Activated naive CD4-positive, alpha-beta T cell treated with anti-CD3 and anti-CD28 coated beads, Interleukin-2, amount 50 U/mL, for 24 hours (primary cell): ENCODE data around the gene OSBPL6.

Experiments used
- H3K27ac Mint-ChIP-seq: one replicate; pipeline ENCODE4 v1.8.0; 2021; ENCODE audit warnings: mild to moderate bottlenecking, mixed read lengths
- H3K27me3 Mint-ChIP-seq: one replicate; pipeline ENCODE4 v1.8.0; 2021; ENCODE audit warnings: mixed read lengths
- H3K36me3 Mint-ChIP-seq: one replicate; pipeline ENCODE4 v1.8.0; 2021; ENCODE audit warnings: mixed read lengths
- H3K4me1 Mint-ChIP-seq: one replicate; pipeline ENCODE4 v1.8.0; 2021; ENCODE audit warnings: mixed read lengths
- H3K4me3 Mint-ChIP-seq: one replicate; pipeline ENCODE4 v1.8.0; 2021; ENCODE audit warnings: mild to moderate bottlenecking, mixed read lengths
- H3K9me3 Mint-ChIP-seq: one replicate; pipeline ENCODE4 v1.8.0; 2021; ENCODE audit warnings: mixed read lengths

OSBPL6 gene

DNA sequence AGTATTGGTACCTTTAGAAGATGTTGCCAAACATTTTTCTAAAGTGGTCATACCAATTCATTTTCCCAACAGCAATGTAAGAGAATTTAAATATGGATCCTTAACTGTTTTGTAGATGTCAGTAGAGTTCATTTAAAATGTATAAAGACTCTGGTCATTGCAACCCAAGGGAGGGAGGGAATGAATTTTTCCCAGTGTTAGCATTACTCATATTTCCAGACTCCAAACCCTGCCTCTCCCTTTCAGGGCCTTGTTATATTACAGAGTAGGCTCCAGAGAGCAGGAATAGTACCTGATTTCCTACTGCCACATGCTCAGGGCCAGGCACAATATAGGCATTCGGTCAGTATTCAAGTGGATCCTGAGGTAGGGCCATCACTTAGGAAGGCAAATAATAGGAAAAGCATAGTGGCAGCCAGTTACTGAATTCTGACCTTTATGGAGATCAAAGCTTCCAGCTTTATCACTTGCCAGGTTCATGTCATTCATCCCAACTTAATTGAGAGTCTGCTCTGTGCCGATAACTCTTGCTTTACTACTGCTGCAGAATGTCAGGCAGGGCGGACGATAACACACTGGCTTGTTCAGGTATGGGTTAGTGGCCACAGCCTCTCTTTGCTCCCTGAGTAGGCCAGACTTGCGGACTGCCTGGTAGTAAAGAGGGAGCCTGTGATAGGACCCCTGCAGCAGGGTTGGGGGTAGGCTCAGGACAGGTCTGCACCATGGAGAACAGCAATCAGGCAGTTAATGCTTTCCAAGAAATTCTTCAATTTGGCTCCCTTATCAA, 75.3 kb downstream of the OSBPL6 start:
- no peaks in the 10 kb centered on the region for H3K4me1 Mint-ChIP-seq
- H3K27me3 Mint-ChIP-seq = no peaks in the 10 kb centered on the region
- H3K9me3 Mint-ChIP-seq = no peaks in the 10 kb centered on the region
- H3K27ac Mint-ChIP-seq = no peak overlapping the region
- no peaks in the 10 kb centered on the region for H3K36me3 Mint-ChIP-seq
- no peak overlapping the region for H3K4me3 Mint-ChIP-seq

DNA sequence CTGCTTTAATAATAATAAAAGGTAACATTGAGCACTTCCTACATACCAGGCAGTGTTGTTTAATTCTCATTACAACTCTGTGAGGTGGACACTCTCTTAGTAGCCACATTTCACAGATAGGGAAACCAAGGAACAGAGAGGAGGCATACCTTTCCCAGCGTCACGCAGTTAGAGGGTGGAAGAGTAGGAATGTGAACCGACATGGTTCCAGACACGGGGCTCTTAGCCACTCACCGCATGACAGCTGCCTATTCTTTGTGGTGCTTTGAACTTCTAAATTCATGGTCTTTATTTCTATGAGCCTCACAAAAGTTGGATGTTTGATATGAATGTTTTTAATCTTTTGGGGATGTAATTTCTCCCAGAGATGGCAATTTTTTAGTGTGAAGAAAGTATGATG, 76.0 kb downstream of the OSBPL6 start:
- H3K36me3 Mint-ChIP-seq = no peaks in the 10 kb centered on the region
- no peaks in the 10 kb centered on the region for H3K4me1 Mint-ChIP-seq
- peaks cover 2% of the 10 kb centered on the region for H3K27me3 Mint-ChIP-seq
- no peaks in the 10 kb centered on the region for H3K9me3 Mint-ChIP-seq
- H3K27ac Mint-ChIP-seq = no peak overlapping the region
- H3K4me3 Mint-ChIP-seq = no peak overlapping the region

DNA sequence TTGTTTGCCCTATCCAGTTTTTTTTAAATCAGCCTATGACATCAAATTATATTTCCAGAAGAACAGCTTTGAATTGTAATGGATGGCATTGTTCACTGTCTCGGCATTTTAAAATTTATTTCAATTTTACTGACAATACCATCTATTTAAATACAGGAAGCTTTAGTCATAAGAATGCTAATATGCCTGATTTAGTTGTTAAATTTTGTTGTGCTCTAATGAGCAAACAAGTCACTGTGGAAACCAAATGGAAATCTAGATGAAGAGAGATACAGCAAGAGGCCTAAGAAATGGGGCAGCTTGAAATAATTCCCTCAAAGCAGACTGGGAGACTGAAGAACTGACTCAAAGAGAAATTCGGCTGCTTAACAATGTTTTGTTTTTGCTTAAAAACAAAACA, 76.8 kb downstream of the OSBPL6 start:
- H3K36me3 Mint-ChIP-seq = no peaks in the 10 kb centered on the region
- H3K27me3 Mint-ChIP-seq = peaks cover 2% of the 10 kb centered on the region
- no peaks in the 10 kb centered on the region for H3K4me1 Mint-ChIP-seq
- no peak overlapping the region for H3K4me3 Mint-ChIP-seq
- H3K27ac Mint-ChIP-seq = no peak overlapping the region
- H3K9me3 Mint-ChIP-seq = no peaks in the 10 kb centered on the region

DNA sequence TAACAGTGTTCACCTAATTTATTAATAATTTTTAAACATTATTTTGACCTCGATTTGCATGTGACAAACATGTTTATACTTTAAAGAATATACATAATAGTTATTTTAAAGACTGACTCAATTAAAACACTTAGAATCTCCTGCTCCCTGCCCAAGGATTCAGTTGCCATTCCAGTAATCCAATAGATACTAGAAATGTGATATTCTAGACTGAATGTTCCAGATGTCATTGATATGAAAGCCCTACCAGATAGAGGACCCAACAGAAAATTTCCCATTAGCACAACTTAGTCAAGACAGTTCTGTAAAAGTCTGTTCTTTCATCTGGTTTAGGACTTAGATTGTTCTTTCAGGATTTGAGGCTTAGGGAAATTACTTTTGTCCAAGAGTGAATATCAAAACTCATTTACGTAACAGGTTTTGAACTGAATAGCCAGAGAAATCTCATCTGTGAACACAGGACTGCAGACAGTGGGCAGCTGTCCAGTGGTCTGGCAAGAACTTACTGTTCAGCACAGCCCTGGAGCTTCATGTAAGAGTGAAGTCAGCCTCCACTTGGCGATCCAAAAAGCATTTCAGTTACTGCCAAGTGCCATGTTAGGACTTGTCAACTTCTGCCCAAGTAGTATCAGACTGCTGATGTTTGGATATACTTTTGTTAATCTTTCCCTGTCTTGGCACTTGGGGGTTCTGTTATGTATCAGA, 77.5 kb downstream of the OSBPL6 start:
- no peaks in the 10 kb centered on the region for H3K4me1 Mint-ChIP-seq
- H3K27me3 Mint-ChIP-seq = peaks cover 2% of the 10 kb centered on the region
- no peak overlapping the region for H3K27ac Mint-ChIP-seq
- no peaks in the 10 kb centered on the region for H3K36me3 Mint-ChIP-seq
- no peaks in the 10 kb centered on the region for H3K9me3 Mint-ChIP-seq
- no peak overlapping the region for H3K4me3 Mint-ChIP-seq

DNA sequence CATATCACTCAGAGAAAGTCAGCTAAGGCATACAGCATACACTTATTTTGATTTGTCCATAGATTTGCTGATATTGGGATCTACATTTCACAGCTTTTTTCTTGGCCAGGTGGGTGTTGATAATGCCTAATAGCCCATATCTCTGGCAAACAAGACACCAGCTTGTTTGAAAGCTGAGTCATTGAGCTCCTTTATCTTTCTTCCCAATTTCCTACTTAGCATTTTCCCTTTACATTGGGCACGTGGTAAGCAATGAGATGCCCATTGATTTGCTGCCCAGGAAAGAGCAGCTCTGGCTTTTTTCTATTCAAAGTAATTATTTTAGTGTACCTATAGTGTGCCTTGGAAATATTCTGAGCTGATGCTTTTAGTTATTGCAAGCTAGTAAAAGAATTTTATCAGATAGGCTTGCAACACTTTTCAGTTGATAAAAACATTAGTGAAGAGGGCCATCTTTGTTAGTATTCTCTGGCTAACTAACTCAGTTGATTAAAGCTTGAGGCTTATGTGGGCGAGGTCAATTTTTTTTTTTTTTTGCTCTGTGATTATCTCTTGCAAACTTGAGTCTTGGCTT, 79.6 kb downstream of the OSBPL6 start:
- Mint-ChIP-seq H3K36me3 (no peaks in the 10 kb centered on the region), H3K9me3 (no peaks in the 10 kb centered on the region), H3K27me3 (peaks cover 2% of the 10 kb centered on the region), H3K4me1 (no peaks in the 10 kb centered on the region), H3K4me3 (no peak overlapping the region), H3K27ac (no peak overlapping the region)

DNA sequence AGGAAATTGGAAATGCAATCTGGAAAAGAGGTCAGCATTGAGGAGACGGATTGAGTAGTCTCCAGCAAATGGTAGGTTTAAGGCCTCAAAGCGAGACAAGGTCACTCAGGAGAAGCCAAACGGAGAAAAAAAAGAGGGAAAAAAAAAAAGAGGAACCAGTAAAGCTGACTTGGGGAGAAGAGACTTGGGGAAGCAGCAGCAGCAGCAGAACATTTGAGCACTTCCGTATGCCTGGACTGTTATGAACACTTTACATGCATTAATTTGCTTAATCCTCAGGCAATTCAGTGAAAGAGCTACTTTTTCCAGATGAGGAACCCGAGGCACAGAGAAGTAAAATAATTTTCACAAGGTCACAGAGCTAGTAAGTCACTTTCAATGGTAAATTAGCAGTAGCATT, 81.3 kb downstream of the OSBPL6 start:
- Mint-ChIP-seq H3K36me3 (no peaks in the 10 kb centered on the region), H3K4me1 (no peaks in the 10 kb centered on the region), H3K27ac (no peak overlapping the region), H3K27me3 (peaks cover 5% of the 10 kb centered on the region), H3K4me3 (no peak overlapping the region), H3K9me3 (no peaks in the 10 kb centered on the region)

DNA sequence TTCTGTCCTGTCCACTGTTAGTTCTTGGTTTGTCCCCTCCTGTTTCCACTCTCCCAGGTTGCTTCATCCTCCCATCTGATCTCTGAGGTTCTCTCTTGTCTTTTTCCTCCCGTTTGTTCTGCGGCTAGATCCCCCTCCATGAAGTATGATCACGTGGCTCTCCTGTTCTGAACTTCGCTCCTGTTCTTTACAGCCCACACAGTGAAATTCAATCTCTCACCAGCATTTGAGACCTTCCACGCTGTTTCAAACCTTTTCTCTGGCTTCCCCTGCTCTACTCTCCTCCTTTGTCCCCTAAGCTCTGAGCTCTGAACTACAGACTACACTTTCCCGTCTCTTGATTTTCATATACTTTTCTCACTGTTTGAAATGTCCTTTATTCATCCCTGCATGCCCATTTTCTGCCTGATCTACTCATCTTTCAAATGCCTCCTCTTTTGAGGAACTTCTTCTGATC, 83.5 kb downstream of the OSBPL6 start:
- Mint-ChIP-seq H3K27ac (no peak overlapping the region), H3K27me3 (peaks cover 5% of the 10 kb centered on the region), H3K4me3 (no peak overlapping the region), H3K9me3 (no peaks in the 10 kb centered on the region), H3K4me1 (no peaks in the 10 kb centered on the region), H3K36me3 (no peaks in the 10 kb centered on the region)

DNA sequence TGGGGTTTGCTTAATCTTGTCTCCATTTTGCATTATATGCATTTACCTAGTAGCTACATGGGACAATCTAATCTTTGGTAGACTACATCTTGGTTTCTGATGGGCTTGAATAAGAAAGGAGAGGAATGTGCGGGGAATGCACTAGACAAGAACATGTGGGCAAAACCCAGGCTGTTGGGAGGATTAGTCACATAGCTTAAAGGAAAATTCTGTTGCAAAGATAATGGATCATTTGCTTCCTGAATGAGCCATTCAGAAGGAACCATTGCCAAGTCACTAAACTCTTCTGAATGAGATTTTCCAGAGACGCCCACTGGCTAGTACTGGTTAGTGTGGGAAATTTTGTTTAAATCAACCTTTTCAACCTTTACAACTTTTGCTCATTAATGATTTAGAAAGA, 84.8 kb downstream of the OSBPL6 start:
- no peak overlapping the region for H3K4me3 Mint-ChIP-seq
- H3K27ac Mint-ChIP-seq = no peak overlapping the region
- H3K27me3 Mint-ChIP-seq = peaks cover 6% of the 10 kb centered on the region
- no peaks in the 10 kb centered on the region for H3K9me3 Mint-ChIP-seq
- H3K4me1 Mint-ChIP-seq = no peaks in the 10 kb centered on the region
- H3K36me3 Mint-ChIP-seq = no peaks in the 10 kb centered on the region

DNA sequence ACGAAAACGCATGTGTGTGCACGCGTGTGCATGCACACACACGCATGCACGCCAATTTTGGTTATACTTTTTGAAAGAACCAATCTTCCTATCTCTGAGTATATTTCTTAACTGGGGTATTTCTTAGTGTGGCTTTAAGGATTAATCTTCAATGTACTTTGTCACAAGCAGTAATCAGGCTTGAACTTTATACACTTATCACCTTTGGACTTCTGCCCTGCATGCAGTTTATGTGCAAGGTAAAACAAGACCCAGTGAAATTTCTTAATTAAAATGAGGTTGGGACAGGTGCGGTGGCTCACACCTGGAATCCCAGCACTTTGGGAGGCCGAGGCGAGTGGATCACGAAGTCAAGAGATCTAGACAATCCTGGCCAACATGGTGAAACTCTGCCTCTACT, 85.3 kb downstream of the OSBPL6 start:
- no peaks in the 10 kb centered on the region for H3K36me3 Mint-ChIP-seq

DNA sequence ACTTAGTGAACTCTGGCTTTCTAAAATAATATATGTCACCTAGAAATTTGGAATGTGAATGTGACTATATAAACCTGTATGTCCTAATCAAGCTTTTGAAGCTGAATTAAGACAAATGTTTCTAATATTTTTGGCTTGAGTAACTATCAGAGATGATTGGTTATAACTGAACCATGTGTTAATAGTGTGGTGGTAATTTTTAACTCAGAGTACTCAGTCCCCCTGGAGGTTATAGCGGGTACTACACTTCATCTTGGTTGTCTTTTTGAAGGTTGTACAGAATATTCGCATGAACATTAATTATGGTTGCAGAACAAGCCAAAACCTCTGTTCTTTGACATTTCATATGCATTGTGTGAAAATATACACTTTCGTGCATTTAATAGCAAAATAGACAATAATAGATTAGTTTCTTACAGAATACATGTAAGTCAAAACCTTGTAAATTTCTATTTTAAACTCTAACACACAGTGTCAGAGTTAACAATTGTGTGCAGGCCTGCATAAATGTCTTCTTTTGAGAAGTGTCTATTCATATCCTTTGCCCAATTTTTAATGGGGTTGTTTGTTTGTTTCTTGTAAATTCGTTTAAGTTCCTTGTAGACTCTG, 86.0 kb downstream of the OSBPL6 start:
- peaks cover 4% of the 10 kb centered on the region for H3K27me3 Mint-ChIP-seq

More for the DNA sequence above, 85.3 kb downstream of the OSBPL6 start:
- Mint-ChIP-seq H3K27ac (no peak overlapping the region), H3K4me1 (no peaks in the 10 kb centered on the region), H3K9me3 (no peaks in the 10 kb centered on the region), H3K4me3 (no peak overlapping the region), H3K27me3 (peaks cover 6% of the 10 kb centered on the region)

DNA sequence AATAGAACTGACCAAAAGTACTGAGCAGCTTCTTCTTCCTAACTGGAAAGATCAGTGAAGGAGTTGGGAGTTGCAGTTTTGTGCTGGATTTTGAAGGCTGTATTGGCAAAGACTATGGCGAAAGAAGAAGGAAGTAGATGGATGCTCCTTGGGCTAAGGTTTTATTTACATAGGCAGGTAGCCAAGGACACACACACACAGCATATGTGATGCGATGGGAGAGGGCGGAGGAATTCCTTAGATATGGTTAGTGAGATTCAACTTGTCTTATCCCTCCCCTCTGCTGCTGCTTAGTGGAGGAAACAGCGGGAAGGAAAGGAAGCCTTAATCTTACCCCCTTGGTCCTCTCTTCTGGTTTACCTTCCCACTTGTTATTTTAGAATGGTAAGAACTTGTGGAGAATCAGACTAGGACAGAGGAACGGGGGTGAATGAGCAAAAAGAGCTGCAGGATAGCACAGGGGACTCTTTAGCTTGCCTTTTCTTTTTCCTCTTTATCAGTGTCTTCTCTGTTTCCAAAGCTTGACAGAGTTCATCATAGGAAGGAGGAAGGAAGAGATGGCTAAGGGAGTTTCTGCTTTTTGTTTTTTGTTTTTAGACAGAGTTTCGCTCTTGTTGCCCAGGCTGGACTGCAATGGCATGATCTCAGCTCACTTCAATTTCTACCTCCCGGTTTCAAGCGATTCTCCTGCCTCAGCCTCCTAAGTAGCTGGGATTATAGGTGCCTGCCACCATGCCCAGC, 87.9 kb downstream of the OSBPL6 start:
- peaks cover 4% of the 10 kb centered on the region for H3K27me3 Mint-ChIP-seq
- H3K4me1 Mint-ChIP-seq = no peaks in the 10 kb centered on the region
- no peaks in the 10 kb centered on the region for H3K36me3 Mint-ChIP-seq
- H3K27ac Mint-ChIP-seq = no peak overlapping the region
- no peak overlapping the region for H3K4me3 Mint-ChIP-seq
- no peaks in the 10 kb centered on the region for H3K9me3 Mint-ChIP-seq

More for the DNA sequence above, 86.0 kb downstream of the OSBPL6 start:
- Mint-ChIP-seq H3K4me3 (no peak overlapping the region), H3K36me3 (no peaks in the 10 kb centered on the region), H3K4me1 (no peaks in the 10 kb centered on the region), H3K9me3 (no peaks in the 10 kb centered on the region), H3K27ac (no peak overlapping the region)

DNA sequence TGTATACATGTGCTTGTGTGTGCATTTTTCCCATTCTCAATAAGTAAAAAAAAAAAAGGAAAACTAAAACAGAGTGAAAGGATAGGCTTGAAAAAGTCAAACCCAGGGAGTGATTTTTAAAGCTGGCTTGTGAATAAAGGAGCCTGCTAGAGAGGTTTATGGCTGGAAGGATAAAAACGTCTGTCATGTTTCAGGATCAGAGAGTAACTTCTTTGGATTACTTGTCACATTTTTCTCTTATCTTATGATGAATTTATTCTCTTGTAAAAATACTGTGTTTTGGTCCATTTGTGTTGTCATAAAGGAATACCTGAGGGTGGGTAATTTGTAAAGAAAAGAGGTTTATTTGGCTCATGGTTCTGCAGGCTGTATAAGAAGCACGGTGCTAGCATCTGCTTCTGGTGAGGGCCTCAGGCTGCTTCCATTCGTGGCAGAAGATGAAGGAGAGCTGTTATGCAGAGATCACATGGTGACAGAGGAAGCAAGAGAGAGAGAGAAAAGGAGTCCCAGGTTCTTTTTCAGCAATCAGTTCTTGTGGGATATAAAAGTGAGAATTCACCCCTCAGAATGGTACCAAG, 89.1 kb downstream of the OSBPL6 start:
- Mint-ChIP-seq H3K27me3 (peaks cover 5% of the 10 kb centered on the region), H3K4me1 (no peaks in the 10 kb centered on the region), H3K9me3 (no peaks in the 10 kb centered on the region), H3K4me3 (no peak overlapping the region), H3K27ac (no peak overlapping the region), H3K36me3 (no peaks in the 10 kb centered on the region)

DNA sequence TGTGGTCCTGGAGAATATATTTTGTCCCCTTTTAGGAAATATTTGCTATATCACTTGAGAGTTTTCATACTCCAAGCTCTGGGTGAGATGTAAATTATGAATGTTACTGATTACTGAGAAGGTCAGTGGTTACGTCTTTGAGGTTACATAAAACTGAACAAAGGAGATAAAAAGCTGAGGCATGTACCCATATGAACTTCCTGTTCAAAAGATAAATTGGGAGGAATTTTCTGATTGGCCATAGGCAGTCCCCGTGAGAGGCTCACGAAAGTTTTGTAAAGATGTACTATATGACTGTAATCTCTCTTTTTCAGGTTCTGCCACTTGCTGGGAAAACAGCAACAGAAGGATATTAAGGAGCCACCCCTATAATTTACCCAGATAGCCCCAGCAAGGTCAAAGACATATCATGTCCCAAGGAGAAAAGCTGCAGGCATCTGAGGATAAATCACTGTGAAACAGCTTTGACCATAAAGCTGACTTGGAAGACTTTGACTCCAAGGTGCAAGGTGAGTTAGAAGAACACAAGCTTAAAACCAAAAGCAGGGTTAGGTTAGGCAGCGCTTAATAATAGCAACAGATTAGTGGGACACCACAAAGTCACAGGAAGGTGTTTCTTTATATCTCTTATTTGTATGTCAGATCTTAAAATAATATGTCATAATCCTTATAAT, 90.4 kb downstream of the OSBPL6 start:
- Mint-ChIP-seq H3K27ac (no peak overlapping the region), H3K4me3 (no peak overlapping the region), H3K27me3 (peaks cover 4% of the 10 kb centered on the region), H3K9me3 (no peaks in the 10 kb centered on the region), H3K36me3 (no peaks in the 10 kb centered on the region), H3K4me1 (no peaks in the 10 kb centered on the region)

DNA sequence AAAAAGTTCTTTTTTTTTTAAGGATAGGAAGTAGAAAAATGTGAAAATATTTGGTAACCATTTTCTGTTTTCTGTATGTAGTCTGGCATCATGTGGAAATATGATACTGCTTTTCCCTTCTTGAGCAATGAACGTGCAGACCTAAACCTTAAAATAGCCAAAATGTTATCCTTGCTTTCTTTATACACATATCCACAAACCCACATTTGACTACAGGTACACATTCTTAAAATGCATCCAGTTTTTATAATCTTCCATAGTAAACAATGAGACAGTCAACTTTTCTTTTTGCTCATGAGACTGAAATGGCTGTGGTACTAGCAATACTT, 90.9 kb downstream of the OSBPL6 start:
- no peak overlapping the region for H3K27ac Mint-ChIP-seq
- H3K27me3 Mint-ChIP-seq = peaks cover 8% of the 10 kb centered on the region
- no peak overlapping the region for H3K4me3 Mint-ChIP-seq
- H3K9me3 Mint-ChIP-seq = no peaks in the 10 kb centered on the region
- H3K36me3 Mint-ChIP-seq = no peaks in the 10 kb centered on the region
- no peaks in the 10 kb centered on the region for H3K4me1 Mint-ChIP-seq

DNA sequence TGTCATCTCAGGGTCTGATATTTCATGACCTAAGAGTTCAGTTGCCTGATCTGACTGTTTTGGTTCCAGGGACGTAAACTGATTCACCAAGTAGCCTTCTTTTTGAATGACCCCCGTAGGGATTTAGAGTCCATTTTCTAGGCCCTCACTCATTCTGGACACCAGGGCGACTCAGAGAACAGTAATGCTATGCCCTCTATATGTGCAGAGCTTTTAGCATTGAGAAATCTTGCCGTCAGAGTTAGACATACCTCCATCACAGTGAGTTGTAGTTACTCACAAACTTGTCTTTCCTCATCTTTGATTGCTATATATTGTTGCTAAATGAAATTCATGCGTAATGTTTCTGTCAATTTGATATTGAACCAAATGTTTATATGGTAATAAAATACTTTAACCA, 92.3 kb downstream of the OSBPL6 start:
- Mint-ChIP-seq H3K4me1 (no peaks in the 10 kb centered on the region), H3K36me3 (no peaks in the 10 kb centered on the region), H3K27ac (no peak overlapping the region), H3K27me3 (peaks cover 11% of the 10 kb centered on the region), H3K9me3 (no peaks in the 10 kb centered on the region), H3K4me3 (no peak overlapping the region)
